Ramos (cell line): ENCODE measurements around the gene CSNK1G1.

Experiments used
- in situ Hi-C: fragments of 300-500 bp; cut with MboI; formaldehyde crosslinking; loops from one replicate; pipeline ENCODE4 v1.14.3; 2022; ENCODE audit warnings: low sequenced_read_pairs; ENCODE audit not compliant: unreplicated experiment

The CSNK1G1 gene

DNA sequence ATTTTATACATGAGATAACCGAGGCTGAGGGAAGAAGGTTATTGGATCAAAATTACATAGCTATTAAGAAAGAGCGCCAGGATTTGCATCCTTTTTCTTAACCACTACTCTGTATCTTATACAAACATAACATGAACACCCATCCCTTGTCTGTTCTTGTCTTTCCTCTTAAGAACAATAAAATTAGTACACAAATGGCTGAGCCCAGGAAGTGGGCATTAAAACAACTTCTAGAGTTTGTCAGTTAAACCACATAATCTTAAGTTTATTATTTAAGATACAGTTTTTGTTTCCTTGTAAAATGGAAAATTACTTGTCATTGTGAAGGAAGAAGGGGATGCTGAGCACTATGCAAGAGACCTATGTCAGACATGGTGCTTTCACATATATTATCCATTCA is 144.3 kb downstream of the CSNK1G1 start:
- in situ Hi-C loops = no loop called here

DNA sequence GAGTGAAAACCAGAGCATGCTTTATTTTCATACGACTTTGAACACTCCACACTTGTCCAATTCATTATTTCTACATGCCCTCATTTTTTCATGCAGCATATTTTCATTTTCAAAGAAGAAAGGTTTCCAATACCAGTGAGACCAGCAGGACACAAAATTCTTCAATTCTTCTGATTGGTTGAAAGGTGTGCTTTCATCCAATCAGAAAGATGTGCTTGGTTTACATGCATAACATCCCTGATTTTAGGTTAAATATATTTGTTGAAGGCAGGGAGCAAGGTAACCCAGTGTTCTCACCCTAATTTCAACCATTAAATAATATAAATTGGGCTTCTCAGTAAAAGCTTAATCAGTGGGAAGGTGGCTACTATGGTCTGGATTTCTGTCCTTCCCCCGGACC is 145.6 kb downstream of the CSNK1G1 start:
- in situ Hi-C loops = no loop called here

DNA sequence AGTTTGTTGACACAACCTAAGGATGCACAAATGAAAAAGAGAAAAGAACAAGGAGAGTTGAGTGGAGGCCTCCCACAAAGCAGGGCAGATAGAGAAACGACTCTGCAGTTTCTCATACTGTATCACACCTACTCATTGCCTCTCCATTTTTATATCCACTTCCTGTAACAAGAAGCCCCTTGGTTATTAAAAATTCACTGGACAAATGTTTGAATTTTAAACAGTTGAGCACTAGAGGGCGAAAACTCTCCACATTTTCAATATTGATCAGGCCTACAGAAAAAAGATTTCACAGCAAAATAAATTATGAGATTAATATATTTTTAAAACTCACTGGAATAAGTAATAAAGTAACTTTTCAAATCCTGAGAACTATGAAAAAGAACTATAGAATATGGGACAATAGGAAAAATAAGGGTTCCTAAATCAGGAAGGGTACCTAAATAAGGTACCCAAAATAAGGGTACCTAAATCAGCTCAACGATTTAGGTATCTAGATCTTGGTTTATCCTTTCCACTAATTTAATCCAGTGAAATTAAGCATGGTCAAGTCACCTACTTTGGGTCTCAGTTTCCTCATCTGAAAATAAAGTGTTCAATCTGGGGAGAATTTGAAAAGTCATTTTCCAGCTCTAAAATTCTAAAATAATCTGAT is 146.2 kb downstream of the CSNK1G1 start:
- in situ Hi-C loops = no loop called here

DNA sequence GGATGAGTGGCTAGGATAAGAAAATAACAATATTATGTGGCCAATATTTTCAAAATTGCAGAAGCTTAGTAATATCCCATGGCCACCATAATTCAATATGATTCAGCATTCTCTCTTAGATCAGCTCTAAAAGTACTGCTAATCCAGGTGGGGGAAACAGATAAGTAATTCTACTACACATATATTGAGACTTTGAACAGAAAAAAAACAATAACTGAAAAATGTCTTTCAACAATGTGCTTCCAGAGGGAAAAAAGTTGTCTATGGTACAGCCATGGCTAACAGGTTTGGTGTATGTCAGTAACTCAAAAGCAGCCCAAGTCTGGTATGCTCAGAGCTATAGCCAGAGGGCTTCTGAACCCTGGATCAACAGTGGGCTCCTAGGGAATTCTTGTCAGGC is 150.8 kb downstream of the CSNK1G1 start:
- in situ Hi-C loops = no loop called here

DNA sequence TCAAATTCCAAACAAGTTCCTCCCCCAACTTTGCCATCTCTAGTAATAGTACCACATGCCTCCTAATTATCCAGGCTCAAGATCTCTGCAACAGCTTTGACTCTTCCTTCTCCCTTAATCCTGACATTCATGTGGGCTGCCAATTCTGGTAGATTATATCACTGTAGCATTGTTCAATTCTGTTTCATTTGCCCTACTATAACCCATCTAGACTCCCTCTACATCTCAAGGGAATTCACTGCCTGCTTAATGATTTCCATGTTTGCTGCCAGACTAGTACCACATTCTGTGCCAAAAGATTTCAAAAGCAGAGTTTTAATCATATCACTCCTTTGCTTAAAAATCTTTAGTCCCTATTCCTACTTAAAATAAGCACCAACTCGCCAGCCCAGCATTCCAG is 158.5 kb downstream of the CSNK1G1 start:
- in situ Hi-C loops = no loop called here

DNA sequence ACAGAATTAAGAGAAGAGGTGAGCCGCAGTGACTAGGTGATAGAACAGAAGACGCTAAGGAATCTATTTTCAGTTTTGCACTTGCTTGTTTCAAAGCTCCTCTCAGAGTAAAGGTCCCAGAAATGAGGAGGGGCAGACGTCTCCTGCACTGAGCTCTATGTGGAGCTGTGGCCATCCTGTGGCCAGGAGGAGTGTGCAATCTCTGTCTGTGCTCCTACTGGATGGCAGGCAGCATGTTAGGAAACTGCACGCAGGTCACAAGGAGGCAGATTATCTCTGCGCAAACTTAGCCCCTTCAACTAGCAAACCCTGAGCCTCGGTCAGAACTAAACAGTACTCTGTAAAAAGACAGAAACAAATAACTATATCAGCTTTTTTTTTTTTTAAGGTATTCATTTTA is 162.0 kb downstream of the CSNK1G1 start:
- in situ Hi-C loops = no loop called here

DNA sequence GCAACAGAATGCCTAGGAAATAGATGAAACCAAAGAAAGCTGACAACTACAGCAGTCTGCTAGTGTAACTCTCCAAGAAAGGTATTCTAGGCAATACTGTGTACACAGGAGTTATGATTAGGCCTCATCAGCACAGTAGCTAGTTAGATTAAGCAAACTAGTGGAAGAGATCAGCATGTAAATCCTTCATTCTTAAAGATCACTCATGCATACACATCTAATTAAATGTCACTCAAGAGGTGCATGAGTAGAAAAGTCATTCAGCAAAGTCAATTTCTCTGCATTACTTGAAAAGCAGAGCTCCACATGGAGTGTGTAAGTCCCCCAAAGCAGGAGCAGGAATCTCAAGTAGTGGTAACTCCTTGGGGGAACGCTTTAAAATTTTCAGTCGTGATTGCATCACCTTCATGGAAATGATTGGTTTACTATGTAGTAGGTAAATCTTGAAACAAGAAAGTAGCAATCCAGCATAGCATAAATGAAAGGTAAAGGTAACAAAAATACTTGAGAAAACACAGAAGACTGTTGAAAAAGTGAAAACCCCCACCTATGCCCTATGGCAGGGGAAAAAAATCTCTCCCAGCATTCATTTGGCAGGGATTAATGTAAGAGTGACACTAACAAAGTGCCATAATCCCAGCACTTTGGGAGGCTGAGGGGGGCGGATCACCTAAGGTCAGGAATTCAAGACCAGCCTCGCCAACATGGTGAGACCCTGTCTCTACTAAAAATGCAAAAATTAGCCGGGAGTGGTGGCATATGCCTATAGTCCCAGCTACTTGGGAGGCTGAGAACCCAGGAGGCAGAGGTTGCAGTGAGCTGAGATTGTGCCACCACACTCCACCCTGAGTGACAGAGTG is 163.8 kb downstream of the CSNK1G1 start:
- in situ Hi-C loops = no loop called here

DNA sequence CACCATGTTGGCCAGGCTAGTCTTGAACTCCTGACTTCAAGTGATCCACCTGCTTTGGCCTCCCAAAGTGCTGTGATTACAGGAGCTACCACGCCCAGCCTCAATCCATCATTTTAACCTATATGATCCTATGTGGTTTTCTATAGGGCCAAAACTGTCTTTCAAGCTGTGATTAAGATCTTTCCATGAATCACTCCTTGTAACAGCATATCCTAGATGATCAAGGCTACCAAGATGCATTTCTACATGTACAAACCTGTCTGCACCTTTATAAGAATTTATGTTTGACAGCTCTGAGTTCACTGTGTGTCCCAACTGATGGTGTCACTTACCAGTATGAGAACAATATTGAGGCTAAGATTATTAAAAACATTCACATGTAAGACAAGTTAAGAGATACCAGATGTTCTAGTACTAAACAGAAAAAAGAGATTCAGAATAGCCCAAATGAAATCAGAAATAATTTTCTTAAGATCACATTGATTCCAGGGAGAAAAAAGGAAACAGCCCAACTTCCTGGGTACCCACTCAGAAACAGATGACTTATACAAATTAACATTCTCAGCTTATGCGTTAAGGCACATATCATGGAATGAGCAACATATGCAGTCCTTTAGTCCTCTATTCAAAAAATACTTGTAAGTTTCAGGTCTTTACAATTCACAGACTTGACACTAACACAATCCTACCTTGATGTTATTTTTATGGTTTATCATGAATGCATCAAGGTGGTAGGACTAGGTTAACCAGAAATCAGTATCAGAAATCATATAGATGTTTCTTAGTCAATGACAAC is 168.4 kb downstream of the CSNK1G1 start:
- in situ Hi-C loops = no loop called here

DNA sequence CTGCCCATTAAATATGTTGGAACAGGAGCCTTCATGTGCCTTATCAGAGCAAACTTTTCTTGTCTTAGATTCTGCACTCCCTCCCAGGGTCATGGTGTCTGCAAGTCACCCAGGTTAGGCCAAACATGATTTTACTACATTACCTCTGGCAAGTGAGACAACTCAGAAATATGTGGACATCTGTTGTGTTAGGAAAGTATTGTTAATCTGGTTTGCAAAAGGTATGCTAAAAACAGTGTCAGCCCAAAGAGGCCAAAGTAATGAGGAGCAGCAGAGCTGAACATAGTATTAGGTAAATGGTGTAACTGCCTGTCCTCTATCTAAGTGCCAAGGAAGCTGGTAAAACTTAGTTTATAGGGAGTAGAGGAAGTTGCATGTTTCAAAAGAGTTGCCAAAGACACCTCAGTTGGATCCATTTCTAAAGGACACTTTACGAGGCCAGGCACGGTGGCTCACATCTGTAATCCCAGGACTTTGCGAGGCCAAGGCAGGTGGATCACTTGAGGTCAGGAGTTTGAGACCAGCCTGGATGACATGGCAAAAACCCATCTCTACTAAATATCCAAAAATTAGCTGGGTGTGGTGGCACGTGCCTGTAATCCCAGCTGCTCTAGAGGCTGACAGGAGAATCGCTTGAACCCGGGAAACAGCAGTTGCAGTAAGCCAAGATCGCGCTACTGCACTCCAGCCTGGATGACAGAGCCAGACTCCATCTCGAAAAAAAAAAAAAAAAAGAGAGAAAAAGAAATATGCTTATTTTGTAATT is 170.6 kb downstream of the CSNK1G1 start:
- in situ Hi-C loops = no loop called here

DNA sequence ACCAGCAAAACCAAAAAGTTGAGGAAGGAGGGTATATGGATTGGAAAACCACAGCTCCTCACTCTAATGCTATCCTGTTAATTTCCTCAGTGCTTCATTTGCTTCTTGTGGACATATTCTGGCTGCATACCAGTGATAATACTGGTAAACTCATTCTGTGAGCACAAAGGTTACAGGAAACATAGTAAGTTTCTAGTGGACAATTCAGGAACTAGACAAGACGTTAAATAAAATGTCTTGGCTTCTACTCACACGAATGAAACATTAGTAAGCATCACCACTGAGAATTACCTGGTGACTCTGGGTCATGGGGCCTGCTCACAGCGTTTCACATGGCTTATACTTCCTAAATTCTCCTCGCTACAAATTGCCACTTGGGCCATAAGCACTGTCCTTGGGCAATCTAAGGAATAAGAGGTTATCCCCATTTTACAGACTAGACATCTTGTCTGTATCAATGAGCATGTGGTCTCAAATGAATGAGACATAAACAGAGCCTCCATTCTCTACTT is 173.1 kb downstream of the CSNK1G1 start:
- in situ Hi-C loops = no loop called here

DNA sequence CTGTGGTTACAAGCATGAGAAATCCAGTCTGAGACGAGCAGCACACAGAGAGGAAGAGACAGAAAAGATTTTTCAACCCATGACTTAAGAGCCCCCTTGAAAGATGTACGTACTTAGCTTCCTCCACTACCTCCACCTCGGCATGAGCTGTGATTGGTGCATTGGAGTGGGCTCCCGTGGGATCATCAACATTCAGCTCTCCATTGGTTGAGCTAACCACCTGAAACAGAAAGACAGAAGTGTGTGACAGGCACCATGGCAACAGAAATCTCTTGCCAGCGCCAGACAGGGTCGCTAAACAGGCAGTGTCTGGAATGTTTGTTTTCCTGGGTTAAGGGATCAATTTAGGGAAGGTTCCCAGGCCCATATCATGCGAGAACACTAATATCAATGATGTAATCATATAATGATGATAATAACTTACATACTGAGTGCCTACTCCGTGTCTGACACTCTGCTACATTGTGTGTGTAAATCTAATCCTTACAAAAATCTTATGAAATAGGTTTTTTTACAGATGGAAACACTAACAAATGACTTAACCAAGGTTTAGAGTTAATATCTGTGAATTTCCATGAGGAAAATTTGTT is 175.6 kb downstream of the CSNK1G1 start:
- in situ Hi-C loops = no loop called here

DNA sequence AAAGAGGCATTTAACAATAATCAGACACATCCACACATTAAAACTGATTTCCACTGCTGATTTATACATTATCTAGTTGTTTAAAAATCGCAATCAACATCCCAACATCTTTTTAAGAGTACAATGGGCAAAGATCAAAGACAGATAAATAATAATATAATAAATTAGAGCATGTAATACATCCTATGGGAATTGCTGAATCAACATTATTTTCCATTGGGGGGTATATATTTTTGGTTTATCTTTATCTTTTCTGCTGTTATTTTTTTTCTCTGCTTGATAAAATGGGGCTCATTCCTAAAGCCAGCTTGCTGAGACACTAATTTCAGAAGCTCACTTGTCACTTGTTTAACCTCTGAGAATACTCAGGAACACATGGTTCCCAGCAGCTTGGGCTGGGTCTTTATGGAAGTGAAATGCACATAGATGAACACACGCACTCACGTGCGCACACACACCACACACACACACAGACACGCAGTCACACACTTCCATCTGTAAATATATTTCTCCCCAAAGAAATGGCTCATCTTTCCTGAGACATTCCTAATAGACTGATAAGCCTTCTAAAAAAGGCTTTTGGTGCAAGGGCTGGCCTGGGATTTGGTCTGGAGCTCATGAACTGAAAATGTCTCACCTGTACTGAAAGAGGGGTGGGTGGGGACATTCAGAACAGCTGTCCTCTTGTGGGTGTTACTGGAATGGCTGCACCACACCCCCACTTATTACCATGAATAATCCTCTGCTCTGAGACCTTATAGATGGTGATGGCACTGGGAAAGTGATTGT is 189.7 kb downstream of the CSNK1G1 start:
- in situ Hi-C loops = no loop called here

DNA sequence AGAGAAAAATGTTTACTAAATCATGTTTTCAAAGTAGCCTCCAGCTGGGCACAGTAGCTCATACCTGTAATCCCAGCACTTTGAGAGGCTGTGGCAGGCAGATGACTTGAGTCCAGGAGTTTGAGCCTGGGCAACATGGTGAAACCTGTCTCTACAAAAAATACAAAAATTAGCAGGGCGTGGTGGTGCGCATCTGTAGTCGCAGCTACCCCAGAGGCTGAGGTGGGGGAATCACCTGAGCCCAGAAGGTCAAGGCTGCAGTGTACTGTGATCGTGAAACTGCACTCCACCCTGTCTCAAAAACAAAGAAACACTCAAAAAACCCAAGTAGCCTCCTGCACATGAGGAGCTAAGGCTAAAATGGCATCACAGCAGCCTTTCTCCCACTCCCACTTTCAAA is 191.5 kb downstream of the CSNK1G1 start:
- in situ Hi-C loops = no loop called here

DNA sequence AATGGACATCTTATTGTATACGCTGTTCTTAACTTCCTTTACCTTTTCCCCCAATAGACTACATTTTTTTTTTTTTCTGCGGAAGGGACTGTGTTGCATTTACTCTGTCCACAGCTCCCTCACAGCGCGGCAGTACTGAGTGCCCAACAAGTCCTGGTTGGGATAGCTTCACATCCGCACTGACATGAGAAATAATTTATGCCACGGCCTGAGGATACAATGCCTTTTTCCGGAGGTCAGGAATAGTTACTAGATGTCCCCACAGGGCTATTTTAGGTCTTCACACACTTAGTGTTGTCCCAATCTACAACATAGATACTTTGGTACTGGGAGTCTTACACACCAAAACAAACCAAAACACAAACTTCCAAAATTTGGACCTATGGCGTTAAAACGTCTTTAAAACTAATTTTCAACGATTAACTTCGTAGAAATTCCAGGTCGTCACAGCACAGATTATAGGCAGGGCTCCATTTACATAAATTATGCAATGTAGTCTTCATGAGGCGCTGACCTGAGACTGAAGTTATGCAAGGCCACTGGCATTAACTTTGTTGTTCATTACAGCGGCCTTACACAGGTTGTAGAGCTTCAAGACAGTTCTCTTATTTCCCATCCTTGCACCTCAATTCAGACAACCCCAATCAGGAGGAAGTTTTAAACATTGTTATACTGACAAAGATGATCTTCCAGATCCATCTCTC is 192.2 kb downstream of the CSNK1G1 start:
- in situ Hi-C loops = no loop called here

DNA sequence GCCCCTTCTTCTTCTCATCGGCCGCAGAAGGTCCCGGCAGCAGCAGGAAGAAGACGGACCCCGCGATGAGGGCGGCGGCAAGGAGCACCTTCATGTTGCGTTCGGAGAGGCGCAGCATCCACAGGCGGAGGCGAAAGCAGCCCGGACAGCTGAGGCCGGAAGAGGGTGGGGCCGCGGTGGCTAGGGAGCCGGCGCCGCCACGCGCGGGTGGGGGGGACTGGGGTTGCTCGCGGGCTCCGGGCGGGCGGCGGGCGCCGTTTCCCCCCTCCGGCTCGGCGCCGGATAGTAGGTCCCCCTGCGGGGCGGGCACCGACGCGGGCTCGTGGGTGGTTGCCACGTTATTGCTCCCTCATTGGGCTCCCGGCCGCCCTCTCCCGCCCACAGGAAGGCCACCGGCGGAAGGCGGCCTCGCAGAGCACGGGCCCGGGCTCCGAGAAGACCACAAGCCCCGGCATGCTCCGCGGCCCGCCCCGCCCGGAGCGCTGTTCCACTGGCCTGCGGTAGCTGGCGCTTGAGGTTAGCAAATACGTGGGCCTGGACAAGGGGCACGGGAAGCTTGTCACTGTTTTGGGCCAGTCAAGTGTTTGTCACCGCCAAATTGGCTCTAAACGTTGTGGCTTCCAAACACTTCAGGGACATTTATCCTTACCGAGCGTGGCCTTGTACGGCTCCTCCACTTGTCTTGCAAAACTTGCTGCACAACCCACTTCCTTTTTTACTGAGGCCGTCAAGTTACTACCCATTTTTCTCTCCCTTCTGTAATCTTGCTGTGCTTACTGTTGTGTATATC is 192.9 kb downstream of the CSNK1G1 start, which contains the start of gene PPIB:
PPIB (minus strand) TSS at position 154 of the 790 bp plus-strand sequence; CDS start at position 118, 36 bp downstream.
- in situ Hi-C loops = no loop called here

DNA sequence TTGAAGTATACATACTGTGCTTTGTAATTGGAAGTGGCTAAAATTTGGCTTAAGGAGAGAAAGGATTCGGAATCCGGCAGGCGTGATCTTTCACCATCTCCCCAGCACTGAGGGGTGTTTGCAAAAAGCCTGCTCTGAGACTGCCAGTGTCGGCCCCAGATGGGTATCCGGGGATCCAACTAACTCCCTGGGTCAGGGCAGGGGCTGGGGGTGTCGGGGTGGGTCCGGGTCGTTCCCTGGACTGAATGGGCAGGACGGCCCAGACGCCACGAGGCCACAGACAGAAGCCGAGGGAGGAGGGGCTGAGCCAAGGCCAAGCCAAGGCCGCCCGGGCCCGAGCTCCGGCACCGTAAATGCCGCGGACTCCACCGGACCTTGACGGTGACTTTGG is 193.5 kb downstream of the CSNK1G1 start:
- in situ Hi-C loops = no loop called here

DNA sequence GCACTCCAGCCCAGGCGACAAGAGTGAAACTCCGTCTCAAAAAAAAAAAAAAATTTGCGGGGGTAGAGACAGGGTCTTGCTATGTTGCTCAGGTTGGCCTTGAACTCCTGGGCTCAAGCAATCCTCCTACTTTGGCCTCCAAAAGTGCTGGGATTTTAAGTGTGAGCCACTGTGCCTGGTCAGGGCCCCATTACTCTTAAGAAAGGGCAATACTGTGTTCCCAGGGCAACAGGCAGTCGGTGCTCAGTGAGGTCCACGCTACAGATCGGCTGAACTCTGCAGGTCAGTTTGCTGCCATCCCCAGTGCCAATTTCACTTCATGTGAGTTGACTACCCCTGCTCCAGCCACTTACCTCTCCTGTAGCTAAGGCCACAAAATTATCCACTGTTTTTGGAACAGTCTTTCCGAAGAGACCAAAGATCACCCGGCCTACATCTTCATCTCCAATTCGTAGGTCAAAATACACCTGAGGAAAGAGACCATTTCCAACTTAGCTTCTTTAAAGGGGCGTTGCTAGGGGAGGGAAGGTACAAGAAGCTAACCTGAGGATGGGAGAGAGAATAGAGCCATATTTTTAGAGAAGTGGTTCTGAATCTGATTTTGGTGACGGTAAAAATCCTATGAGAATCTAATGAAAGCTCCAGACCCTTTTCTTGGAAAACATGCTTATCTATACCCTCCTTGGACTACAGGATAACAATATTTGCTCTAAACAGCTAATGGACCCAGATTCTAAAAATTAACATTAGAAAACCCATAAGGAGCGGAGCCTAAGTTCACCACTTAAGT is 194.1 kb downstream of the CSNK1G1 start:
- in situ Hi-C loops = no loop called here
